Mucosa of descending colon (tissue), 3 donors: ENCODE measurements around the gene CPNE1. TPM values are rescaled to one million over a fixed set of nuclear protein-coding genes. Genes with fewer than 3 reads are reported as not detected.

Experiments used
- ATAC-seq: fragments of 200-7000 bp; cut with Tn5 transposase; one replicate; pipeline ENCODE4 v1.9.1; 2020; ENCODE audit warnings: mild to moderate bottlenecking, moderate library complexity
- DNase-seq, 3 donors: peaks; one replicate each; pipeline ENCODE4 v3.0.0-alpha.2; 2020
- H3K36me3 ChIP-seq: fragments of 200-600 bp; one replicate; pipeline ENCODE4 v1.8.0; 2021; ENCODE audit warnings: low read depth, mild to moderate bottlenecking
- H3K4me1 ChIP-seq: fragments of 200-600 bp; one replicate; pipeline ENCODE4 v1.8.0; 2021; ENCODE audit warnings: low read depth, mild to moderate bottlenecking
- H3K4me3 ChIP-seq: fragments of 200-600 bp; one replicate; pipeline ENCODE4 v1.8.0; 2021; ENCODE audit warnings: mild to moderate bottlenecking
- H3K9me3 ChIP-seq: fragments of 200-600 bp; one replicate; pipeline ENCODE4 v1.8.0; 2021; ENCODE audit warnings: mild to moderate bottlenecking
- CTCF ChIP-seq: fragments of 200-600 bp; IDR thresholded peaks from one replicate; pipeline ENCODE4 v1.8.0; 2022; ENCODE audit warnings: antibody characterized with exemption, mild to moderate bottlenecking
- intact Hi-C, 2 donors: fragments of 100-400 bp; cut with DNase I in 1 of 2; cut with micrococcal nuclease in 1 of 2; formaldehyde crosslinking; loops; one replicate each; pipeline versions ENCODE4 v1.11.0 to v1.11.1; 2022; cut with DNase I, micrococcal nuclease
- total RNA-seq, 3 donors: library from RNA; stranded (reverse); fragmentation: NEBNext Ultra II Directional in 2 of 3; extraction: Animal tissue kit (Norgen Biotek cat#: 25700) in 2 of 3; gene quantifications; one replicate each; pipeline versions ENCODE4 v1.2.1 to v1.2.4, GENCODE V29; 2021 to 2023
- donor health status: DM: no; HTN: no; CAD: no; lungs with moderate emphysema.
- donor health status: DM: no; HTN: no; CAD: no.
- donor health status: DM: no; HTN: yes; CAD: no.

Gene CPNE1
- total RNA-seq, 3 donors from 2014 or later: 117 to 188 (median 128) TPM

GRCh38 chr20:35583636-35584560 is 80.8 kb downstream of the CPNE1 start:
- H3K36me3 ChIP-seq: no peaks in the 10 kb centered on the region
- no peak overlapping the region for H3K4me3 ChIP-seq
- H3K4me1 ChIP-seq: no peaks in the 10 kb centered on the region
- TF ChIP-seq CTCF: no peak
- DNase-seq (no peak), ATAC-seq (peak; percentile 8)
- intact Hi-C loops: no loop called here
- H3K9me3 ChIP-seq: no peaks in the 10 kb centered on the region

GRCh38 chr20:35582741-35583404 is 81.8 kb downstream of the CPNE1 start:
- Histone ChIP-seq H3K4me1 (no peaks in the 10 kb centered on the region), H3K4me3 (no peak overlapping the region), H3K36me3 (no peaks in the 10 kb centered on the region), H3K9me3 (no peaks in the 10 kb centered on the region)
- intact Hi-C loops: no loop called here
- ATAC-seq (no peak), DNase-seq (no peak)
- no peak for TF ChIP-seq CTCF

- Histone ChIP-seq H3K9me3 (no peaks in the 10 kb centered on the region), H3K36me3 (no peaks in the 10 kb centered on the region), H3K4me3 (no peak overlapping the region), H3K4me1 (no peaks in the 10 kb centered on the region)
- no peak for TF ChIP-seq CTCF
- DNase-seq (no peak), ATAC-seq (no peak)
- intact Hi-C loops: no loop called here
Observed at GRCh38 chr20:35582131-35582530, 82.6 kb downstream of the CPNE1 start.

GRCh38 chr20:35579196-35579595 is 85.5 kb downstream of the CPNE1 start:
- Histone ChIP-seq H3K36me3 (no peaks in the 10 kb centered on the region), H3K9me3 (no peaks in the 10 kb centered on the region), H3K4me3 (no peak overlapping the region), H3K4me1 (no peaks in the 10 kb centered on the region)
- peak in 1 of 3 donors; percentile 21 for DNase-seq
- TF ChIP-seq CTCF: no peak
- ATAC-seq: no peak
- intact Hi-C loops: no loop called here

- intact Hi-C loops: no loop called here
- Histone ChIP-seq H3K4me1 (no peaks in the 10 kb centered on the region), H3K36me3 (no peaks in the 10 kb centered on the region), H3K4me3 (no peak overlapping the region), H3K9me3 (no peaks in the 10 kb centered on the region)
- DNase-seq (peak in 1 of 3 donors; percentile 24), ATAC-seq (no peak)
- TF ChIP-seq CTCF: no peak
Observed at GRCh38 chr20:35578469-35578868, 86.2 kb downstream of the CPNE1 start.
